Neural progenitor cell (in vitro differentiated cells): ENCODE data around the gene DBP. TPM values are rescaled to one million over a fixed set of nuclear protein-coding genes. Genes with fewer than 3 reads are reported as not detected.

Source experiments
- DNase-seq: peaks from one replicate; pipeline ENCODE4 v3.0.0-alpha.2; 2016; ENCODE audit warnings: low spot score
- H2AFZ ChIP-seq: fragments of 200-600 bp; sonication (generic); replicated peaks from 2 replicates; pipeline ENCODE4 v1.6.1; 2016; ENCODE audit warnings: antibody characterized with exemption
- H3F3A ChIP-seq: fragments of 200-600 bp; sonication (generic); 2 replicates; pipeline ENCODE4 v1.6.1; 2016; ENCODE audit warnings: antibody characterized with exemption, low read depth
- H3K27ac ChIP-seq: fragments of 200-600 bp; sonication (generic); 2 replicates; pipeline ENCODE4 v1.5.1; 2016; ENCODE audit warnings: mild to moderate bottlenecking
- H3K27me3 ChIP-seq: fragments of 200-600 bp; sonication (generic); 2 replicates; pipeline ENCODE4 v1.6.1; 2016; ENCODE audit warnings: mild to moderate bottlenecking, moderate library complexity
- H3K36me3 ChIP-seq: fragments of 200-600 bp; sonication (generic); 2 replicates; pipeline ENCODE4 v1.5.1; 2016
- H3K4me1 ChIP-seq: fragments of 200-600 bp; sonication (generic); 2 replicates; pipeline ENCODE4 v1.6.1; 2016; ENCODE audit warnings: mixed run types
- H3K4me2 ChIP-seq: fragments of 200-600 bp; sonication (generic); 2 replicates; pipeline ENCODE4 v1.6.1; 2016
- H3K4me3 ChIP-seq: fragments of 200-600 bp; sonication (generic); 2 replicates; pipeline ENCODE4 v1.5.1; 2016
- H3K79me2 ChIP-seq: fragments of 200-600 bp; sonication (generic); 2 replicates; pipeline ENCODE4 v1.6.1; 2016; ENCODE audit warnings: low read depth
- H3K9ac ChIP-seq: fragments of 200-600 bp; sonication (generic); 2 replicates; pipeline ENCODE4 v1.6.1; 2016
- H3K9me3 ChIP-seq: fragments of 200-600 bp; sonication (generic); 2 replicates; pipeline ENCODE4 v1.5.1; 2016; ENCODE audit warnings: low read depth
- H4K20me1 ChIP-seq: fragments of 200-600 bp; sonication (generic); 2 replicates; pipeline ENCODE4 v1.6.1; 2016; ENCODE audit warnings: low read depth
- H3K27ac Mint-ChIP-seq: 3 replicates; pipeline ENCODE4 v1.8.0; 2021; ENCODE audit warnings: mixed read lengths
- H3K27me3 Mint-ChIP-seq: 2 replicates; pipeline ENCODE4 v1.8.0; 2022; ENCODE audit warnings: low read depth, mild to moderate bottlenecking, inconsistent platforms, moderate library complexity, mixed read lengths; ENCODE audit not compliant: insufficient read depth
- H3K36me3 Mint-ChIP-seq: 3 replicates; pipeline ENCODE4 v1.8.0; 2021; ENCODE audit warnings: mixed read lengths
- H3K4me1 Mint-ChIP-seq: 3 replicates; pipeline ENCODE4 v1.8.0; 2021; ENCODE audit warnings: mixed read lengths
- H3K4me3 Mint-ChIP-seq: 3 replicates; pipeline ENCODE4 v1.8.0; 2021; ENCODE audit warnings: mild to moderate bottlenecking, moderate library complexity, mixed read lengths
- H3K9me3 Mint-ChIP-seq: 3 replicates; pipeline ENCODE4 v1.8.0; 2020; ENCODE audit warnings: mixed read lengths
- CTCF ChIP-seq: fragments of 200-600 bp; sonication (generic); IDR thresholded peaks from 2 replicates; pipeline ENCODE4 v1.5.1; 2017; ENCODE audit warnings: antibody characterized with exemption, mild to moderate bottlenecking
- EZH2 ChIP-seq: fragments of 200-600 bp; sonication (generic); IDR thresholded peaks from 2 replicates; pipeline ENCODE4 v1.6.1; 2017; ENCODE audit warnings: antibody characterized with exemption, mild to moderate bottlenecking, moderate library complexity
- EZH2phosphoT487 ChIP-seq: fragments of 200-600 bp; sonication (generic); IDR thresholded peaks from 2 replicates; pipeline ENCODE4 v1.6.1; 2017; ENCODE audit warnings: antibody characterized with exemption
- total RNA-seq: library from RNA; depleted of rRNA; stranded (reverse); fragments of >200 nt; gene quantifications from 2 replicates; pipeline ENCODE4 v1.2.3, GENCODE V29; 2015; ENCODE audit warnings: low replicate concordance

Gene DBP
- total RNA-seq, 1 donor from 2014 or later, result 7.4 TPM

- Histone ChIP-seq H3K4me2 (peak overlapping the region; percentile 34), H3K79me2 (no peaks in the 10 kb centered on the region), H3K9ac (no peak overlapping the region), H2AFZ (peak overlapping the region; percentile 19), H3K27ac (no peak overlapping the region), H3K4me3 (no peak overlapping the region), H3F3A (peaks cover 9% of the 10 kb centered on the region), H3K36me3 (no peaks in the 10 kb centered on the region), H4K20me1 (no peaks in the 10 kb centered on the region), H3K27me3 (peaks cover 16% of the 10 kb centered on the region), H3K4me1 (peaks cover 25% of the 10 kb centered on the region), H3K9me3 (no peaks in the 10 kb centered on the region)
- peak overlapping the region; percentile 48 for H3K4me3 Mint-ChIP-seq
- peaks cover 6% of the 10 kb centered on the region for H3K9me3 Mint-ChIP-seq
- no peak overlapping the region for H3K27ac Mint-ChIP-seq
- H3K4me1 Mint-ChIP-seq, result peaks cover 35% of the 10 kb centered on the region
- no peak for DNase-seq
- H3K36me3 Mint-ChIP-seq, result no peaks in the 10 kb centered on the region
- H3K27me3 Mint-ChIP-seq, result peaks cover 8% of the 10 kb centered on the region
- TF ChIP-seq EZH2 (no peak), EZH2phosphoT487 (no peak), CTCF (no peak)
Measured at GRCh38 chr19:48673436-48674100, 36.4 kb upstream of the DBP start.

DNA sequence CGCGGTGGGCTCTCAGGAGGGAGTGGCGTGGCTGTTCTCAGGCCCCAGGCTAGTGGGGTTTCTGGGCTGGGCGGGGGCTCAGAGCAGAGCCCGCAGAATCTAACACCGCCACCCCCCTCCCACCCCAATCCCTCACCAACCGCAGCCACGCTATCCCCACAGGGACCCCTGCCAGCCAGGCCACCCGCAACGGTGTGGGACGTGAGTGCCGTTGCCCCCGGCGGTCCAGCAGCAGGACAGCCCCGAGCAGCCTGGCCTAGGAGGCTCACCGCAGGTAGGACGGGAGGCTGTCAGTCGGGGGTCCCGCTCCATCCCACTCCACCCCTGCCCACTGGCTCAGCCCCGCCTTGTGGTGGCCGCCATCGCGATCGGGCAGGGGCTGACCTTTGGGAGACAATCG is 35.8 kb upstream of the DBP start, which contains the start of gene NTN5:
Gene NTN5, minus strand, starts transcription at position 24 of the 400 bp plus-strand sequence. CDS start 2,031 bp downstream, outside the sequence.
- H3F3A ChIP-seq, result peaks cover 9% of the 10 kb centered on the region
- peak within 1 kb of the TSS; percentile 19 for H2AFZ ChIP-seq
- H3K4me3 Mint-ChIP-seq, result peak within 1 kb of the TSS; percentile 48

GRCh38 chr19:48671446-48671995 is 34.3 kb upstream of the DBP start:
- Histone ChIP-seq H3K9me3 (no peaks in the 10 kb centered on the region), H3K4me2 (no peak overlapping the region), H3K79me2 (no peaks in the 10 kb centered on the region), H3K9ac (no peak overlapping the region), H3K4me1 (peaks cover 25% of the 10 kb centered on the region), H3F3A (peaks cover 9% of the 10 kb centered on the region), H3K36me3 (no peaks in the 10 kb centered on the region), H2AFZ (no peak overlapping the region), H3K4me3 (no peak overlapping the region), H3K27ac (no peak overlapping the region), H3K27me3 (peaks cover 16% of the 10 kb centered on the region), H4K20me1 (no peaks in the 10 kb centered on the region)
- Mint-ChIP-seq H3K4me3 (no peak overlapping the region), H3K9me3 (peaks cover 6% of the 10 kb centered on the region), H3K4me1 (peaks cover 35% of the 10 kb centered on the region), H3K27me3 (peaks cover 8% of the 10 kb centered on the region), H3K36me3 (no peaks in the 10 kb centered on the region), H3K27ac (peak overlapping the region; percentile 78)
- no peak for TF ChIP-seq CTCF
- no peak for TF ChIP-seq EZH2
- TF ChIP-seq EZH2phosphoT487, result no peak
- DNase-seq, result no peak

More for the DNA sequence above, 35.8 kb upstream of the DBP start, which contains the start of gene NTN5:
- H3K4me1 ChIP-seq, result peaks cover 25% of the 10 kb centered on the region
- peaks cover 6% of the 10 kb centered on the region for H3K9me3 Mint-ChIP-seq
- H3K27ac ChIP-seq, result no peak within 1 kb of the TSS
- no peaks in the 10 kb centered on the region for H3K9me3 ChIP-seq
- H3K27me3 ChIP-seq, result peaks cover 16% of the 10 kb centered on the region
- H3K27me3 Mint-ChIP-seq, result peaks cover 8% of the 10 kb centered on the region
- no peak for TF ChIP-seq CTCF
- TF ChIP-seq EZH2phosphoT487, result no peak
- no peak for TF ChIP-seq EZH2
- no peaks in the 10 kb centered on the region for H3K36me3 ChIP-seq
- no peak within 1 kb of the TSS for H3K9ac ChIP-seq
- no peaks in the 10 kb centered on the region for H3K36me3 Mint-ChIP-seq
- H3K79me2 ChIP-seq, result no peaks in the 10 kb centered on the region
- peak within 1 kb of the TSS; percentile 80 for H3K27ac Mint-ChIP-seq
- H3K4me1 Mint-ChIP-seq, result peaks cover 35% of the 10 kb centered on the region
- H4K20me1 ChIP-seq, result no peaks in the 10 kb centered on the region
- H3K4me3 ChIP-seq, result no peak within 1 kb of the TSS
- DNase-seq, result peak; percentile 22
- peak within 1 kb of the TSS; percentile 34 for H3K4me2 ChIP-seq
